C4-2B (cell line): Measurements from ENCODE around the gene SSBP2.
"Not testable (repeated sequence)": the region's sequence is repeated elsewhere in the genome, so short reads cannot be mapped to it uniquely, and the experiment has no call there.

ENCODE experiments used
- CTCF ChIP-seq: fragments of 450-650 bp; conservative IDR thresholded peaks from 2 replicates; pipeline ENCODE4 v1.5.1; 2017; ENCODE audit warnings: mild to moderate bottlenecking
- ZFX ChIP-seq: fragments of 450-650 bp; IDR thresholded peaks from 2 replicates; pipeline ENCODE4 v1.6.1; 2017

GRCh38 chr5:81592085-81592484, 158.8 kb downstream of the SSBP2 start:
- TF ChIP-seq CTCF, ZFX: not testable (repeated sequence)
